HG03135 (cell line): ENCODE data around the gene CAPN9.
"Not testable (repeated sequence)": the region's sequence is repeated elsewhere in the genome, so short reads cannot be mapped to it uniquely, and the experiment has no call there.

ENCODE experiments used
- ATAC-seq: cut with Tn5 transposase; IDR thresholded peaks from one replicate; pipeline ENCODE4 v1.9.1; 2021; ENCODE audit warnings: mild to moderate bottlenecking, moderate library complexity; ENCODE audit not compliant: unreplicated experiment

The CAPN9 gene

GRCh38 chr1:230844561-230844960 is 97.4 kb downstream of the CAPN9 start:
- ATAC-seq = no peak

GRCh38 chr1:230845184-230845583 is 98.0 kb downstream of the CAPN9 start:
- ATAC-seq = not testable (repeated sequence)

DNA sequence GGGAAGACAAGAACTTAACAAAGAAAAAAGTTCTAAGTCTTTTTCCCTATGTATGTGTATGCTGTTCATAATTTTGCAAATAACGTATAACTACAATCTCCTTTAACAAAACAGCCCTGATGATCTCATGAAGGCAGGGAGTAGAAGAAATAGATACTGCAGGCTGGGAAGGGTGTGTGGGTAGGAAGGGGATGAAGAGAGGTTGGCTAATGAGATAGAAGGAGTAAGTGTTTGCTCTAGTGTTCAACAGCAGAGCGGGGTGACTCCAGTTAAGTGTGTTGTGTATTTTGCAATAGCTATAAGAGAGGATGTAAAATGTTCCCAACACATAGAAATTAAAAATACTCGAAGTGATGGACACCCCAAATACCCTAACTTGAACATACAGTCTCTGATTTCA is 101.0 kb downstream of the CAPN9 start:
- ATAC-seq = no peak

DNA sequence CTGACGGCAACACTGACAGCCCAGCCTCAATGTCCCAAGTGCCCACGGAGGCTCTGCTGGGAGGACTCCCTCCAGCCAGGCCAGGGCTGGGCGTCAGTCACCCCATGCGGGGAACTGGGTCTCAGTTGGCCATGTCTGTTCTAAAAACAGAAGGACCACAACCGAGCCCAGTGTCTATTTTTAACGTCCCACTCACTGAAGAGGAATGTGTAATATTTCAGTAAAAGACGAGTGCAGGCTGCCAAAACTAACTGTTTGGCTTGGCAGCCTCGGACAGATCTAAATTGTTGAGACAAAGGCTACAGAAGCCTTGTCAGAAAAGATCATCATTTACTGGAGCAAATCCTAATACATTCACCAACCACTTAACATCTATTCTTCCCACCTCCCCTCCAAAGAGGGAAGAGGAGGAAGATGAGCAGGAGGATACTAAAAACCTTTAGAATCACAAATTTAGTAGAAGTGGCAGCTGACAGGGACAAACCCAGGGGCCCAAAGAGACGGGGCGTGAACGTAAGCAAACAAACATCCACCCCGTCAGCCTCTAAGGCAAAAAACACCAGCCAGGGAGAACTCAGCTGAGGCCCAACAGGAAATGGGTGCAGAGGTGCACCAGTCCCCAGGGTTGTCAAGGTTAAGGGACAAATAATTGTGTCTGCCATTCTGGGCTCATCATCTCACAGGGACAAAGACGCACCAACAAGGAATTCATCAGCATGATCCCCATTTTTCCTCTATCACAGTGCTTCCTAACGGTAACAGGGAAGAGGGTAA is 102.5 kb downstream of the CAPN9 start:
- no peak for ATAC-seq

- ATAC-seq = no peak
These were observed 103.4 kb downstream of the CAPN9 start for GRCh38 chr1:230850547-230850946.

- ATAC-seq = no peak
These were observed 104.1 kb downstream of the CAPN9 start for GRCh38 chr1:230851291-230851691.
